H1 (cell line): ENCODE results near the gene ELOVL3. TPM values are rescaled to one million over a fixed set of nuclear protein-coding genes. Genes with fewer than 3 reads are reported as not detected.

ENCODE experiments used
- CEBPB ChIP-seq: IDR thresholded peaks from 2 replicates; pipeline ENCODE4 v1.6.1; 2012; ENCODE audit warnings: low read depth, low read length
- CREB1 ChIP-seq: IDR thresholded peaks from 2 replicates; pipeline ENCODE4 v1.6.1; 2012; ENCODE audit warnings: inconsistent platforms
- EGR1 ChIP-seq: IDR thresholded peaks from 2 replicates; pipeline ENCODE4 v1.6.1; 2011; ENCODE audit warnings: low read depth, low read length, borderline replicate concordance
- polyA plus RNA-seq, 7 experiments: library from polyadenylated mRNA; depleted of rRNA in 3 of 7; stranded (reverse) in 5 of 7; unstranded in 2 of 7; fragments of >200 nt in 5 of 7; fragments of 200-250 nt in 2 of 7; gene quantifications; 1 replicate in 5 of 7; 2 replicates in 1 of 7; 4 replicates in 1 of 7; pipeline versions ENCODE4 v1.2.1 to v1.2.3, GENCODE V29; 2011 to 2013; ENCODE audit warnings: missing spikeins in 2 of 7, mixed read lengths in 2 of 7
- total RNA-seq: library from RNA; stranded (reverse); fragmentation: NEBNext Ultra II Directional; extraction: Animal tissue kit (Norgen Biotek cat#: 25700); gene quantifications from 2 replicates; pipeline ENCODE4 v1.2.1, GENCODE V29; 2021

ELOVL3 gene
- total and polyA plus RNA-seq, 2 of the 8 experiments (the other 6 are each of a cell fraction or from before 2014, with no cell fraction given) = 0.27 TPM; not detected in 1

- TF ChIP-seq CEBPB (no peak), EGR1 (no peak), CREB1 (no peak)
Observed at GRCh38 chr10:102227050-102227449, 951 bp downstream of the ELOVL3 start (continued).
